SW480 (cell line): ENCODE results near the gene BCAS3.
"Not testable (repeated sequence)": the region's sequence is repeated elsewhere in the genome, so short reads cannot be mapped to it uniquely, and the experiment has no call there.

Experiments
- DNase-seq: peaks from one replicate; pipeline ENCODE4 v3.0.0-alpha.2; 2016; ENCODE audit warnings: low spot score

Gene BCAS3

DNA sequence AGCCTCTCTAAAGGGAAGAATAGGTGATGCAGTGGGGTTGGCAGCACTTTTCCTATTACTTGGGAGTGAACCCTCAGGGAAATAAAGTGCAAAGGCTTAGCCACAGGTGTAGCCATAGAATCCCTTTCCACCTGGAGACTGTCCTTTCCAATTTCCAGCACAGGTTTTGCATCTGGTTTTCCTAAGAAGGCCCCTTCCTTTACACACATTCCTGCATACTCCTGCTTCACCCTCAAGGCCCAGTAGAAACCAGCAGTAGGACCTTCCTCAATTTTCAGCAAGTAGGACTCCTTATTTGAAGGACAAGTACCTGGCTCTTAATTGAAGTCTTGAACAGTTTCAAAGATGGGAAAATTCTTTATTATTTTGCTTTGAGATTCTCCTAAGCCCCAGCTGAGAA lies 550.2 kb downstream of the BCAS3 start:
- no peak for DNase-seq

DNA sequence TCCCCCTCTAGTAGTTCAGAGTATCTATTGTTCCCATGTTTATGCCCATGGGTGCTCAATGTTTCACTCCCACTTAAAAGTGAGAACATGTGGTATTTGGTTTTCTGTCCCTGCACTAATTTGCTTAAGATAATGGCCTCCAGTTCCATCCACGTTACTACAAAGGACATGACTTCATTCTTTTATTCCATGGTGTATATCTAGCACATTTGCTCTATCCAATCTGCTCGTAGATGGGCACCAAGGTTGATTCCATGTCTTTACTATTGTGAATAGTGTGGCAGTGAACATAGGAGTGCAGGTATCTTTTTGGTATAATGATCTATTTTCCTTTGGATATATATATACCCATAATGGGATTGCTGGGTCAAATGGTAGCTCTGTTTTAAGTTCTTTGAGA lies 552.8 kb downstream of the BCAS3 start:
- DNase-seq = no peak

DNA sequence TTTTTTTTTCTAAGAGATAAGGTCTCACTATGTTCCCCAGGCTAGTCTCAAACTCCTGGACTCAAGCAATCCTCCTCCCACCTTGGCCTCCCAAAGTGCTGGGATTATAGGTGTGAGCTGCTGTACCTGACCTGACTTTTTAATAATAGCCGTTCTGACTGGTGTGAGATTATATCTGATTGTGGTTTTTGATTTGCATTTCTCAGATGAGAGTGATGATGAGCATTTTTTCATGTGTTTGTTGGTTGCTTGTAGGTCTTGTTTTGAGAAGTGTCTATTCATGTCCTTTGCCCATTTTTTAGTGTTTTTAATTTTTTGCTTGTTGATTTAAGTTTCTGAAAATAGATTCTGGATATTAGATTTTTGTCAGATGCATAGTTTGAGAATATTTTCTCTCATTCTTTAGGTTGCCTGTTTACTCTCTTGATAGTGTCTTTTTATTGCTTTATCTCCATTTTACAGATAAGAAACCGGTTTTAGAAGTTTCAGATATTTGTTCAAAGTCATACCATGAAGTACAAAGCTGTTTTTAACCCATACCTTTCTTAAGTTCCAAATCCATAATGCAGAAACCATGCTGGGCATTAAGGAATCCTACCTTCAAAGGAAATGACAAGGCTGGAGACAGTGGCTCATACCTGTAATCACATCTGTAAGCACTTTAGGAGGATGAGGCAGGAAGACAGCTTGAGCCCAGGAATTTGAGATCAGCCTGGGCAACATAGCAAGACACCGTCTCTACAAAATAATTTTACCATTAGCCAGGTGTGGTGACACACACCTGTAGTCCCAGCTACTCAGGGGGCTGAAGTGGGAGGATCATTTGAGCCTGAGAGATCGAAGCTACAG lies 553.5 kb downstream of the BCAS3 start:
- no peak for DNase-seq

DNA sequence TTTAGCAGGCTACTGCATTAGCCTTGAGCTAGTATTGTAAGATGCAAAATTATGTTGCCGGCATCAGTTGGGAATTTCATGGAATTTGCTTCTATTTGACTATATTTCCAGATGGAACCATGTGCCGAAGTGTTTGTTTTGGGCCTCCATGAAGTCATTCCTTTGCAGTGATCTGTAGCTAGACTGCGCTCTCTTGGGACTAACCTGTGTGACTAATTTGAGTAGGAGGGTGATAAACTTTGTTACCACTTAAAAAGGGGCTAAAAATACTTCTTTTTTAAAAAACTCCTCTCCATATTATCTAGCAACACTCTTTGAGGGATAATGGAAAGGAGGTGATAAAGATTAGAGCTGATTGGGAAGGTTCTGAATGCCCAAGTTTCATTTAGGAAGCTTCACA lies 555.2 kb downstream of the BCAS3 start:
- DNase-seq = no peak

DNA sequence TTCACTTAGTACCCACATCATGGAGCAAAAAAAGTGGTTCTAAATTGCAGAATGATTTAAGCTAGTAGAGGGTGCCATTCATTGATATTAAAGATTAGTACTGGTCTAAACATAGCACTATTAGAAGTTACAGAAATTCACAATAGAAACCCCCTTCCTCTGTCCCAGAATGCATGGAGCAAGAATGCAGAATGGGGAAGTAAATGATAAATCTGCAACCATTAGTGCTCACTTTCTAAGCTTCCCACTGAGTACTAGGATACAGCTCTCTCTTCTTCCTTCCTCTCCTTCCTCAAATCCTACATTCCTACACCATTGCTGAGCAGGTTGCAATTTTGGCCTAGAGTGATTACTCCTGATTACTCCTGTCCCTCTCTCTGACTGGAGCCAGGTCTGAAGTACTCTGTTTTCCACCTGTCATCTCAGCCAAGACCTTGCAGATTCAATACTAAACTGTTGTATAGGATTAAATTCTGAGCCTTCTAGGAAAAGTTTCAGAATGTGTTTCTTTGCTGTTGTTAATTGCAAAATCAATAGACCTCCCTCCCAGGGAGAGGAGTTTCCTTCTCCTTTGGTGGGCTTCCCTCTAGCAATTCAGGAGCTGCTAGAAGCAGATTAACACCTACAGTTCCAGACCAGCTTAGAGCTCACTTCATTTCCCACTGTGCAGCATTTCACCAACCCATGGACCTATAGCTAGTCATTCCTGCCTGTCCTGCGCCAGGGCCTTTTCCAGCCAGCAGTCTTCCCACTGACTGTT lies 556.5 kb downstream of the BCAS3 start:
- DNase-seq = no peak

DNA sequence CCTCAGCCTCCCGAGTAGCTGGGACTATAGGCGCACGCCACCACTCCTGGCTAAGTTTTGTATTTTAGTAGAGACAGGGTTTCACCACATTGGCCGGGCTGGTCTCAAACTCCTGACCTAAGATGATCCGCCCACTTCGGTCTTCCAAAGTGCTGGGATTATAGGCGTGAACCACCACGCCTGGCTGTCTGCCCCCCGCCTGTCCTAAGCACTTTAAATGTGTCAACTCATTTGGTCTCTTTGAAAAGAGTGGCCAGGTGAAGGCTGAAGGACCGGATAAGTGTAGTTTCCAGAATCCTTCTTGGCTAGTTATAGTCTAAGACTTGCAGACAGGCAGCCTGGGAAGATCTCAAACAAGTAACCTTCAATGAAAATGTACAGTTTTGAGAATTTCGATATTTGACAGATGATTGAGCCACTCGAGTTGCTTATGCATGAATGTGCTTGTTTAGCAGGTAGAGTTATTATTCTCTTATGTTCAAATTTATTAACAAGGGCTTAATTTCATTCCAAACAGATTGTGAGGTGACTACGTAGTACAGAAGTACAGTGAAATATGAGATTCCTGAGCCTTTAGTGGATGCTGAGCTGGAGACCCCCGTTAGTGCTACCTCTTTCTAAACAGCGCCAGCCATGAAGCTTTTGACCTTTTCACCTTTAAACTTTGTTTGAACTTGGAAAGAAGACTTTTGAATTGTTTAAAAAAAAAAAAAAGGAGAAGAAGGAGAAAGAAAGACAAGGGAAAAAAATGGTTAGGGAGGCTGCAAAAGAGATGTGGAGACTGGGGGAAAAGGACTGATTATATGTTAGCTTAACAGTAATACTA lies 557.6 kb downstream of the BCAS3 start:
- DNase-seq = no peak

DNA sequence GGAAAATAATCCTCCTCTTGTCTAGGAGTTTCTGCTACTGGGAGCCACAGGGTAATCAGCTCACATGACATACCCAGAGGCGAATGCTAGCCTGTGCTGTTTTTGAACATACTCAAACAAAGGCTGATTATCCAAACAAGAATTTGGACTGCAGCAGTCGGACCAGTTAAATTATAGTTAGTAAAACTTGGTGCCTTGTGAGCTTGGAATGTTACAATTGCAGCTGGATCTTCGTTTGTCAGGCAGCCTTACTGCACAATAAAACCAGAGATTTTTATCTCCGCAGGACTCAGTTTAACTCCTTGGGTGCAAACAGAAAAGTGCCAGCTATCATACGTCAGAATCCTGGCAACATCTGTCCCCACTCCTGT lies 558.2 kb downstream of the BCAS3 start:
- DNase-seq = no peak

DNA sequence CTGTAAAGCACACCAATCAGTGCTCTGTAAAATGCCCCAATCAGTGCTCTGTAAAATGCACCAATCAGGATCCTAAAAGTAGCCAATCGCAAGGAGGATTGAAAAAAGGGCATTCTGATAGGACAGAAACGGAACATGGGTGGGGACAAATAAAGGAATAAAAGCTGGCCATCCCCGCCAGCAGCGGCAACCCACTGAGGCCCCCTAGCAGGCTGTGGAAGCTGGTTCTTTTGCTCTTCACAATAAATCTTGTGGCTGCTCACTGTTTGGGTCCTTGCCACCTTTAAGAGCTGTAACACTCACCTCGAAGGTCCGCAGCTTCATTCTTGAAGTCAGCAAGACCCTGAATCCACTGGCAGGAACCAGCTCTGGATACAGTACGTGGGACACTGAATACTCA lies 559.6 kb downstream of the BCAS3 start:
- no peak for DNase-seq

DNA sequence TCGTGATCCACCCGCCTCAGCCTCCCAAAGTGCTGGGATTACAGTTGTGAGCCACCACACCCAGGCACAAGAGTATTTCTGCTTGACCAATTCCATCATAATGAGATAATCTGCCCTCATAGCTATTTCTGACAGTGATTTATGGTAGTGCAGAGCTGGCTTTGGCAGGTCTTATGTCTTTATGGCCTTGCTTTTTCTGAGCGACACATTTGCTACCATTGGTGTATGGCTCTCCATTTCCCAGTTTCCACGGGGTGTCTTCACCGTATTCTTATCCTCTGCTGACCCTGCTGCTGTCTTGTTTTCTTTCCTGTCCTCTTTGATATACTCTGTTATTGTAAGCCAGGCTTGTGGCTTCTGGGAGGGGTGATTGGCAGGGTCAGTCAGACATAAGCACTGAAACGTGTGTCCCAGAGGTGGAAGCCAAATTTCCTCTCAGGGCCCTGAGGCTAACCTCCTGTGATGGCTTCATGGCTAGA lies 560.8 kb downstream of the BCAS3 start:
- no peak for DNase-seq

DNA sequence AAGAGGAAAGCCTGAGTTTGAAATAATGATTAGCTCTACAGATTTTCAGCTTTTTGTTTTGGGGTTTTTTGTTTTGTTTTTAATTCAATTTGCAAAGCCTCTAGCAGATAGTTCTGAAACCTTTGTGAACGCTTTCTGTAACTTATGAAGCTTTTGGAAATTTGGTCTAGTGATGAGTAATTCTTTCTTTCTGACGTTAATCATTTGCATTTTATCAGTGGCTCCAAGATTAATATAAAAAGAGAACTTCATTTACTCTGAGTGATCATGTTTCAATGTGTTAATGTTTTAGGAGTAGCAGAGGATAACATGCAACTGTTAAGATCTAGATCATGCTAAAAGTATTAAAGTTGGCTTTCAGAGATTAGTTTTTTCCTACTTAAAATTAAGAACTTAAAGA lies 561.7 kb downstream of the BCAS3 start:
- no peak for DNase-seq

DNA sequence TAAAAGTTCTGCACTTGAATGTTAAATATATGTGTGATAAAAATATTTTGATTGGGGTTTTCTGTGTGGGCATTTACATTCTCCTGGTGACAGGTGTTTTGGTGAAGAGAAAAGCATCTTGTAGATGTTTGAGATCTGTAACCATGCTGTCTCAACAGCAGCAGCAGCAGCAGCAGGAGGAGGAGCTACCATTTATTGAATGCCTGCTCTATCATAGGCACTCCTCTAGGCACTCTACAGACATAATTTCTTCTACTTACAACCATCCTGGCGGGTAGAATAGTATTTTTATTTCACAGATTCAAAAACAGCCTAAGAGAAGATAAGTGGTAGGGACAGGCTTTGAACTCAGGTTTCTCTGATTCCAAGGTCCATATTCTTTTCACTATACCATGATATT lies 562.3 kb downstream of the BCAS3 start:
- DNase-seq = no peak

DNA sequence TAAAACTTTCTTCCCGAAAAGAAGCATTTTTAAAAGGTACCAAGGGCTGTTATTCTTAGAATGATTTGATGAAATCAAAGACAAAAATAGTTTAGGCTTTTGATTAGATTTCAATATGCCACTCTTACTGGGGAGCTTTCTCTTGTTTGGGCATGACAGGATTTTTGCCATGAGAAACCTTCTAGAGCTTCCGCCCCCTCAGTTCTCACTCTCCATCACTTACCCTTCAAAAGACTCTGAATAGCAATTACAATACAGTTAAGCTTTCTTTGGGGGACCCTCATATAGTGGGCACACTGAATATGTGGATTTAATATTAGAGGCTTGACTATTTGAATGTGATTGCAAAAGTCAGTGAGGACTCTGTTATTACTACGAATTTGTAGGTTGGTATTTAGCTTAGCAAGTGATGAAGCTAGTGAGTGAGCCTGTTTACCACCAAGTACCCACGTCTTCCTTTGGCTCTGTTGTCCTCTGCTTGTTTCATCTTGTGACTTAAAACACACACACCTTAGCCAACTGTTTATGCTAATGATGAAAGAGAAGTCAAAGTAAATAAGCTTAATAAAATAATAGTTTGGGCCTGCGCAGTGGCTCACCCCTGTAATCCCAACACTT lies 563.3 kb downstream of the BCAS3 start:
- no peak for DNase-seq

DNA sequence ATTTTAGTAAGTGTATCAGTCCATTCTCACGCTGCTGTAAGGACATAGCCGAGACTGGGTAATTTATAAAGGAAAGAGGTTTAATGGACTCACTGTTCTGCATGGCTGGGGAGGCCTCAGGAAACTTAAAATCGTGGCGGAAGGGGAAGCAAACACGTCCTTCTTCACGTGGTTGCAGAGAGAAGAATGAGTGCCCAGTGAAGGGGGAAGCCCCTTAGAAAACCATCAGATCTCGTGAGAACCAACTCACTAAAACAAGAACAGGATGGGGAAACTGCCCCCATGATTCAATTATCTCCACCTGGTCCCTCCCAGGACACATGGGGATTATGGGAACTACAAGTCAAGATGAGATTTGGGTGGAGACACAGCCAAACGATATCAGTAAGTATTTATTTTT lies 567.3 kb downstream of the BCAS3 start:
- not testable (repeated sequence) for DNase-seq

DNA sequence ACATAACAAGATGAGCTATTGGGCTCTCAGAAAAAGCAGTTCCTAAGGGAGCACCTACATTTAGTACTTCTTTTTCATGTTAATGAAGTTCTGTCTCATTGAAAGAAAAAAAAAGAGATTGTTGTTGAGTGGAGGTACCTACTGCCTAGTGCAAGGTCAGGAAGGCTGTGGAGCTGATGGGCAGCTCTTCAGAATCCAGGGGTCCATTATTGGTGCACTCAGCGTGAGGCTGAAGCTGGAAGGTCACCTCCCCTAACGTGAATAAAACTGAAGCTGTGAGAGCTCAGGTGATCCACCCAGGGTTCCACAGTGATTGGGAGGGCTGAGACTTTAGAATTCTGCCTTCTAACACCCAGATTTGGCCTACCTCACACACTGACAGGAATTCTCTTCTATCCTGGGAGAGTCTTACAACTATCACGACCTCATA lies 568.1 kb downstream of the BCAS3 start:
- DNase-seq = no peak

DNA sequence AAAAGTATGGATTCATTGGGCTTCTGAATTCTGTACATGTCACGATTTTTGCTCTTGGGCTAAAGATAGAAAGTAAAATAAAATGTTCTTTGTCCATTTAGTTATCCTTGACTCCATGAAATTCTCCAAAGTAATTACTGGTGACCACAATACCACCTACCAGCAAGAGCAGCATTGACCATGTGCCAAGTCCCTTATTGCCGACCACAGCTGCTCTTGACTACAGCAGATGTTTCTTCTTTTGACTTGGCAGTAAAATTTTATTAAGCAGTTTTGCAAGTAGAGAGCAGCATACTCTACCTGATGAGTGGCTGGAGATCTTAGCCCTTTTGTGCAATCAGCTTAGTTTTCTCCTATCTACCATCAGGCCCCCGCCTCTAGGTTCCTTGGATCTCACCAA lies 569.8 kb downstream of the BCAS3 start:
- peak; percentile 13 for DNase-seq

DNA sequence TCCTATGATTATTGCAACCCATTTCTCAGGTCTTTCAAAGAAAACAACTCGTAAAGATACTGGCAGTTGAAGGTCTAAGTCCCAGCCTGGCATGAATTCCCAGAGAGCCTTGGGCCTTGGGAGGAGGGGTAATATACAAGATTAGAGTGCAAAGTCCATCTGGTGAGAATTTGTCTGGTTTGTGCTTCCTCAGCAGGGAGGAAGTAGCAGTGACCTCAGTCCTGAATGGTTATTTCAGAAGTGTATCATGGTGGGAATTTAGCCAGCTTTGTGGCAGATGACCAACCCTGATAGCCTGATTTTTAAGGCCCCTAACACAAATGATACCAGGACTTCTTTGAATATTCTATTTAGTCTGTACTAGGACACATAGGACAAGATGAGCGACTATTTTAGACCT lies 570.7 kb downstream of the BCAS3 start:
- DNase-seq = no peak

DNA sequence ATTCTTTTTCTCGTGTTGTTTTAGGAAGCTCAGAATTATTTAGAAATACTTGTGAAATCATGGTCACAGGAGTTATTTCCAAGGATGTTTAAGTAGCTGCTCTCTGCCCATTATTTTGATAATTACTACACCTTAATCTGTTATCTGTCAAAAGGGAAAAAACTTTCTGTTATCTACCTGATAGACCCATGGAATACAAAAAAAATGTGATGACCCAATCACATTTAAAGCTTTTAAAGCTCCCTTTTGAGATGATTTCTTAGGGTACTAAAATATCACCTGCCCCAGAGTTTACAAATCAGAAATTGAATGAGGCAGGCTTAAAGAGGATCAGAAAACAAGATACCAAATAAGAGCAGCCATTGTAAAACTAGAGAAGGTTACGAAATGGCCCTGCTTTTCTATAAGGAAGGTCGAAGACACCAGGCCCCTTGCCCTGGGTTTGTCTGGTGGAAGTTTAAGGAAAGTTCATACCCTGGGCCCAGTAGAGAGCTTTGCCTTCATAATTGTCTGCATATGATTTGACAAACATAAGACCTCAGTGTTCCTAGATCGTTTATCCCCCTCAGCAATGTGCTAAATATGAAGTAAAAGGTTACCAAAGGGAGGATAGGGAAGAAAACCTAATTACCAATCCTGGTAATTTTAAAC lies 572.1 kb downstream of the BCAS3 start:
- DNase-seq = no peak

DNA sequence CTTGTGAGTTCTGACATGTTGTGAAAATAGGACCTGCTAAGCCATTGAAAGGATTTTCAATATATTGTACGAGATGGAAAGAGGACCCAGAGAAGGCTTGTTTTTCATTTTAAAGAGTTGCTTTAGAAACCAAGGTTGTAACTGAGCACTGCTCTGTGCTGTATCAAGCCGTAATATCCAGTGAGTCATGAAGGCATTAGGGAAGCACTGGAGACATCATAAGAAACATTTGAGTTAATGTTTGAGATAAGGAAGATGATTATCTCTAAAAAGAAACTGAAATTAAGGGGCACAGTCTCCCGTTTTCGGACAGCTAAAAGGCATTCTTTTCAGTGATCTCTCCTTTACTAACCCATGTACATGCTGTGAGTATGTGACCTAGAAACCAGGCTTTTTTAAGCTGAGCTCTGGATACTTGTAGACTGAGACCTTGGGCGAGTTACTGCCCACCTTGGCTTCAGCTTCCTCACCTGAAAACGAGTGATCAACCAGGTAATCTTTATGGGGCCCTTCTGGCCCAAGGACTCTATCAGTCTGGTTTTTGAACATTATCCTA lies 572.8 kb downstream of the BCAS3 start:
- no peak for DNase-seq

DNA sequence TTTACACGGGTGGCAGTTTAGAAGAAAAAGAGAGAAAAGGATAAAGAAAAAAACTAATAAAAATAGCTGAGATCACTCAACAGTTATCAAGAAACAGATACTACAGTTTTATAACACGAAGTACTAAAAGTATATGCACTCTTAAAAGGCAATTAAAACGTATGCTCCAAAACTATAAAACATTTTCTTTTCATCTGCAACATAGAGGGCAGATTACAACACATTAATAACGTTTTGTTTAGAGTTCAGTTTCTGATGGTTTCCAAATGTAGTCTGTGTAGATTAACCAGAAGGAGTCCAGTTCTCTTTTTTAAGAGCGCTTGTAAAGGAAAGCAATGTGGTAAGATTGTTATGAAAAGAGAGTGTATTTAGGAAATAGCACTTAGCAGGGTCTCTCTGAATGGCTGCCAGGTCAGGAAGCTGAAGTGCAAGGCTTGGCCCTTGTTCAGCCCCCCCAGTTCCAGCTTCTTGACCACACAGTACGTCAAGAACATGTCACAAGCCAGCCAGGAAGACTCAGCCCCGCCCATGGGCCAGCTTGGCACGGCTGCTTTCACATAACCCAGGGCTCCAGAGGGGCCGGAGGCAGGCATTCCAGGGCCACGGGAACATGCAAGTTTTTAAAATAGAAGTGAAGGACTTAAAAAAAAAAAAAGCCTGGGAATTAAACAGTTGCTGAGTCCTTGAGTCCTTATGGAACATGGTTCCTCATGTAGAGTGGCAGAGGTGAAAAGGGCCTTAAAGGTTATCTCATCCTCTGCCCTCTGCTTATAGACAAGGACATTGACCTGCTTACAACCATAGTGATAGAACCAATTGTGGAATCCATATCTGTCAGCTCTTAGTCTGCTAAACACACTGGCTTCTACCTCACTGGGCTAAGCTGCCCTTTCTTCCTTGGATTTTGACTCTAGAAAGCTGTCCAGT lies 574.6 kb downstream of the BCAS3 start:
- no peak for DNase-seq

DNA sequence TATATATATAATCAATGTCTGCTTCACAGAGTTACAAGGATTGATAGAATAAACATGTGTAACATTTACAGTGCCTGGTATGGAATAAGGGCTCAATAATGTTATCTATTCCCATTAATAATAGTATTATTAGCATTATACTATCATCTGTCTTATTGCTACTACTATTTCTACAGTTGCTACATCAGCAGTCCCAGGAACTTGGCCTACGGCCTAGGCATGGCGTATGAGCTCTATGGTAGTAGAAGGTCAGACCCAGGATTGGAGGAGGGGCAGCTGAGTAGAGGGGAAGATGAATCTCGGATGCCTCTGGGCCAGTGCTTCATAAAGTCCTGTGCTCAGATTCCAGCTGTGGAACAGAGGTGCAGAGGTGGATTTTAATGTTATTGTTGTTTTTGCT lies 575.7 kb downstream of the BCAS3 start:
- DNase-seq = no peak
